ENCODE results near the gene AK8. TPM values are rescaled to one million over a fixed set of nuclear protein-coding genes. Genes with fewer than 3 reads are reported as not detected.

AK8 gene
- total and polyA plus RNA-seq, 2 experiments from 2014 or later, result 0.70 to 0.83 TPM

- H3K4me3 ChIP-seq, result no peak overlapping the region
- DNase-seq (ENCODE audit: low read depth in 1 of 2, low spot score in 1 of 2), result no peak
- H3K9me3 ChIP-seq (ENCODE audit: low read depth), result no peaks in the 10 kb centered on the region
- TF ChIP-seq, protein P1, sequence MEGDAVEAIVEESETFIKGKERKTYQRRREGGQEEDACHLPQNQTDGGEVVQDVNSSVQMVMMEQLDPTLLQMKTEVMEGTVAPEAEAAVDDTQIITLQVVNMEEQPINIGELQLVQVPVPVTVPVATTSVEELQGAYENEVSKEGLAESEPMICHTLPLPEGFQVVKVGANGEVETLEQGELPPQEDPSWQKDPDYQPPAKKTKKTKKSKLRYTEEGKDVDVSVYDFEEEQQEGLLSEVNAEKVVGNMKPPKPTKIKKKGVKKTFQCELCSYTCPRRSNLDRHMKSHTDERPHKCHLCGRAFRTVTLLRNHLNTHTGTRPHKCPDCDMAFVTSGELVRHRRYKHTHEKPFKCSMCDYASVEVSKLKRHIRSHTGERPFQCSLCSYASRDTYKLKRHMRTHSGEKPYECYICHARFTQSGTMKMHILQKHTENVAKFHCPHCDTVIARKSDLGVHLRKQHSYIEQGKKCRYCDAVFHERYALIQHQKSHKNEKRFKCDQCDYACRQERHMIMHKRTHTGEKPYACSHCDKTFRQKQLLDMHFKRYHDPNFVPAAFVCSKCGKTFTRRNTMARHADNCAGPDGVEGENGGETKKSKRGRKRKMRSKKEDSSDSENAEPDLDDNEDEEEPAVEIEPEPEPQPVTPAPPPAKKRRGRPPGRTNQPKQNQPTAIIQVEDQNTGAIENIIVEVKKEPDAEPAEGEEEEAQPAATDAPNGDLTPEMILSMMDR (IDR thresholded peaks at IDR 0.05; ENCODE audit: low read depth, low read length), result no peak
- no peaks in the 10 kb centered on the region for H3K4me1 ChIP-seq (ENCODE audit: low read depth)
- no peaks in the 10 kb centered on the region for H3K27me3 ChIP-seq
- H3K27ac ChIP-seq, result no peak overlapping the region
- H3K36me3 ChIP-seq, result no peaks in the 10 kb centered on the region
These were observed 97.7 kb downstream of the AK8 start for GRCh38 chr9:132780230-132781007.

DNA sequence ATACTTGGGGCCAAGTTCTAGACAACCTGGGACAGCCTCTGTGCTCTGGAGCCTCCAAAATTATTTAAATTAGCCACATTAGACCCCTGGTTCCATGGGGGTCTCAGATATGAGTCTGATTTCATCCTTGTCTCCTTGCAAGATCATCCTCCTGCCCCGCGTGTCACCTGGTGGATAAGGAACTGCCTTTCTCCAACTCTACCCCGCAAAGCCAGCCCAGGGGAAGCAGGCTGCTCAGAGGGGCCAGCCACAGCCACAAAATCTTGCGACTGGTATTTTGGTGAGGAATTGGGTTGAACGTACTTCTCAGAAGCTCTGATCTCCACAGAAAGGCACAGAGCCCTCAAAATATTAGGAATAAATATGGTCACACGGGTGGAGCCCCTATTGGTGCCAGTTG lies 101.2 kb downstream of the AK8 start:
- Histone ChIP-seq H3K4me3 (no peak overlapping the region), H3K36me3 (no peaks in the 10 kb centered on the region), H3K4me1 (ENCODE audit: low read depth) (no peaks in the 10 kb centered on the region), H3K27me3 (no peaks in the 10 kb centered on the region), H3K9me3 (ENCODE audit: low read depth) (no peaks in the 10 kb centered on the region), H3K27ac (no peak overlapping the region)
- DNase-seq (ENCODE audit: low read depth in 1 of 2, low spot score in 1 of 2), result no peak
- TF ChIP-seq, protein P1 (IDR thresholded peaks at IDR 0.05; ENCODE audit: low read depth, low read length), result no peak

DNA sequence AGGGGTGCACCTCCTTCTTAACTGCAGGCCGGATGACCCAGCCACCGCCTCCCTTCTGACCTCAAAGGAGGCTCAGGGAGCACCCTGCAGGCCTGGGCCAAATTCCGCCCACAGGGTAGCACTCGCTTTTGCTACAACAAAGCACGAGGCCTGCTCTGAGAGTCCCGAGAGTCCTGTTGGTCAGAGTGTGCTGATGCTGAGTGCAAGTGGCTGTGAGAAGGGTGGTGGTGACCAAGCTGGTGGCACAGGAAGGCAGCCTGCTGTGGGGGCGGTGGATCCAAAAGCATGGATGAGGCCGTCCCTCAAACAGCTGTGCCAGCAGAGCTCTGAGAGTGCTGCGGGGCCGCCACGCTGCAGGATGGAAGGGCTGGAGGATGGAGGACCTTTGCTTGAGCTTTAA lies 101.8 kb downstream of the AK8 start:
- TF ChIP-seq, protein P1 (IDR thresholded peaks at IDR 0.05; ENCODE audit: low read depth, low read length), result no peak
- no peaks in the 10 kb centered on the region for H3K36me3 ChIP-seq
- H3K27me3 ChIP-seq, result no peaks in the 10 kb centered on the region
- H3K4me3 ChIP-seq, result no peak overlapping the region
- no peaks in the 10 kb centered on the region for H3K9me3 ChIP-seq (ENCODE audit: low read depth)
- DNase-seq (ENCODE audit: low read depth in 1 of 2, low spot score in 1 of 2), result no peak
- H3K27ac ChIP-seq, result no peak overlapping the region
- H3K4me1 ChIP-seq (ENCODE audit: low read depth), result no peaks in the 10 kb centered on the region

GRCh38 chr9:132775720-132776119 lies 102.4 kb downstream of the AK8 start:
- TF ChIP-seq, protein P1 (IDR thresholded peaks at IDR 0.05; ENCODE audit: low read depth, low read length), result no peak
- no peak overlapping the region for H3K4me3 ChIP-seq
- no peaks in the 10 kb centered on the region for H3K27me3 ChIP-seq
- H3K9me3 ChIP-seq (ENCODE audit: low read depth), result no peaks in the 10 kb centered on the region
- DNase-seq (ENCODE audit: low read depth in 1 of 2, low spot score in 1 of 2), result no peak
- H3K4me1 ChIP-seq (ENCODE audit: low read depth), result no peaks in the 10 kb centered on the region
- no peaks in the 10 kb centered on the region for H3K36me3 ChIP-seq
- H3K27ac ChIP-seq, result no peak overlapping the region

DNA sequence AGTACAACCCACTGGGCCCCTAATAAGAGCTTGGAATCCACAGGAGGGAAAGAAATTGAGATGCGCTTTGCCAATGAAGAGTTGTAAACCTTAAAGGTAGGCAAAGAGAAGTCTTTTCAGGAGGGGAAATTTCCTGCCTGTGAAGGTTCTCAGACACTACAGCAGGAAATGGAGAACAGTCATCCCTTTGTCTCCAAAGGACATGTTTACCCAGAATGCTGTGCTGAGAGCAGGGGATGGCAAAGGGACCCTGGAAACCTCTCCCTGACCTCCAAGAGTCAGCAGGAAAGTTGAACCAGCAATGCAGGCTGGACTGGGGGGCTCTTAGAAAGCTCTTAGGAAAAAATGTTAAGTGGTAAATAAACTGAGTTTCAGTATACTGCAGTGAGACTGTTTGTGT lies 103.2 kb downstream of the AK8 start:
- TF ChIP-seq, protein P1 (IDR thresholded peaks at IDR 0.05; ENCODE audit: low read depth, low read length), result no peak
- DNase-seq (ENCODE audit: low read depth in 1 of 2, low spot score in 1 of 2), result no peak
- H3K36me3 ChIP-seq, result no peaks in the 10 kb centered on the region
- no peaks in the 10 kb centered on the region for H3K9me3 ChIP-seq (ENCODE audit: low read depth)
- H3K27me3 ChIP-seq, result no peaks in the 10 kb centered on the region
- H3K27ac ChIP-seq, result no peak overlapping the region
- H3K4me3 ChIP-seq, result no peak overlapping the region
- H3K4me1 ChIP-seq (ENCODE audit: low read depth), result no peaks in the 10 kb centered on the region
